ENCODE results near the gene CNDP2. TPM values are rescaled to one million over a fixed set of nuclear protein-coding genes. Genes with fewer than 3 reads are reported as not detected.

Gene CNDP2
- total and polyA plus RNA-seq, 3 donors from 2014 or later, result 72.0 to 84.5 (median 74.4) TPM

DNA sequence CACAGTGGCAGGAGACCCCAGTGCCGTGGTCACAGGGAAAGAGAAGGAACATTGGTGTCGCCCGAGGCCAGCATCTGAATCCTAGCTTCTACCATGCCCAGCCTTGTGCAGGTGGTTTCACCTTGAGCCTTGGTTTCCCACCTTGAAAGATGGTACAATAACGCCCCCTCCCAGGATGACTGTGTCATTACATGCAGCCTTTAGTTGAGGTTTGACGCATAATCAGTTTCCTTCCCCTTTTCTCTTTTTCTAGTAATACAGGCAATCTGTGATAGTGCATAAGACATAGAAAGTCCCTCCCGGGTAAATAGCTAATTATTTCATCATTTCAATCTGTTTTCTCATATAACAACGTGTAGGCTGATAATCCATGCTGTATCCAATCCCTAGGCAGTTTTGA, 71.7 kb downstream of the CNDP2 start:
- WGBS, 2 donors, result 80% methylated on average over 7 of the region's 7 CpGs
- TF ChIP-seq POLR2A (IDR thresholded peaks at IDR 0.05), result no peak
- TF ChIP-seq, protein P1, sequence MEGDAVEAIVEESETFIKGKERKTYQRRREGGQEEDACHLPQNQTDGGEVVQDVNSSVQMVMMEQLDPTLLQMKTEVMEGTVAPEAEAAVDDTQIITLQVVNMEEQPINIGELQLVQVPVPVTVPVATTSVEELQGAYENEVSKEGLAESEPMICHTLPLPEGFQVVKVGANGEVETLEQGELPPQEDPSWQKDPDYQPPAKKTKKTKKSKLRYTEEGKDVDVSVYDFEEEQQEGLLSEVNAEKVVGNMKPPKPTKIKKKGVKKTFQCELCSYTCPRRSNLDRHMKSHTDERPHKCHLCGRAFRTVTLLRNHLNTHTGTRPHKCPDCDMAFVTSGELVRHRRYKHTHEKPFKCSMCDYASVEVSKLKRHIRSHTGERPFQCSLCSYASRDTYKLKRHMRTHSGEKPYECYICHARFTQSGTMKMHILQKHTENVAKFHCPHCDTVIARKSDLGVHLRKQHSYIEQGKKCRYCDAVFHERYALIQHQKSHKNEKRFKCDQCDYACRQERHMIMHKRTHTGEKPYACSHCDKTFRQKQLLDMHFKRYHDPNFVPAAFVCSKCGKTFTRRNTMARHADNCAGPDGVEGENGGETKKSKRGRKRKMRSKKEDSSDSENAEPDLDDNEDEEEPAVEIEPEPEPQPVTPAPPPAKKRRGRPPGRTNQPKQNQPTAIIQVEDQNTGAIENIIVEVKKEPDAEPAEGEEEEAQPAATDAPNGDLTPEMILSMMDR (IDR thresholded peaks at IDR 0.05), result no peak
- intact Hi-C loops (cut with DNase I; ENCODE audit: low total_unique reads), result no loop called here
- Histone ChIP-seq H3K27ac (no peak overlapping the region), H3K4me3 (no peak overlapping the region), H3K27me3 (no peaks in the 10 kb centered on the region), H3K36me3 (ENCODE audit: low read depth, missing control alignments) (no peaks in the 10 kb centered on the region), H3K4me1 (no peaks in the 10 kb centered on the region), H3K9me3 (no peaks in the 10 kb centered on the region)
- DNase-seq, result no peak

GRCh38 chr18:74569401-74569800, 73.2 kb downstream of the CNDP2 start:
- Histone ChIP-seq H3K36me3 (ENCODE audit: low read depth, missing control alignments) (no peaks in the 10 kb centered on the region), H3K27ac (no peak overlapping the region), H3K4me3 (no peak overlapping the region), H3K9me3 (no peaks in the 10 kb centered on the region), H3K4me1 (no peaks in the 10 kb centered on the region), H3K27me3 (no peaks in the 10 kb centered on the region)
- TF ChIP-seq POLR2A (IDR thresholded peaks at IDR 0.05), result no peak
- TF ChIP-seq, protein P1 (IDR thresholded peaks at IDR 0.05), result no peak
- intact Hi-C loops (cut with DNase I; ENCODE audit: low total_unique reads), result no loop called here
- DNase-seq, result no peak
- WGBS, 2 donors, result 86 to 89% methylated on average over 4 of the region's 4 CpGs

GRCh38 chr18:74570266-74570665, 74.1 kb downstream of the CNDP2 start:
- H3K36me3 ChIP-seq (ENCODE audit: low read depth, missing control alignments), result no peaks in the 10 kb centered on the region
- no peaks in the 10 kb centered on the region for H3K27me3 ChIP-seq
- no peak for DNase-seq
- H3K4me1 ChIP-seq, result no peaks in the 10 kb centered on the region
- no peak overlapping the region for H3K27ac ChIP-seq
- no peaks in the 10 kb centered on the region for H3K9me3 ChIP-seq
- H3K4me3 ChIP-seq, result no peak overlapping the region
- intact Hi-C loops (cut with DNase I; ENCODE audit: low total_unique reads), result no loop called here
- 60 to 81% methylated on average over 4 of the region's 4 CpGs for WGBS, 2 donors
- TF ChIP-seq, protein P1 (IDR thresholded peaks at IDR 0.05), result no peak
- no peak for TF ChIP-seq POLR2A (IDR thresholded peaks at IDR 0.05)

DNA sequence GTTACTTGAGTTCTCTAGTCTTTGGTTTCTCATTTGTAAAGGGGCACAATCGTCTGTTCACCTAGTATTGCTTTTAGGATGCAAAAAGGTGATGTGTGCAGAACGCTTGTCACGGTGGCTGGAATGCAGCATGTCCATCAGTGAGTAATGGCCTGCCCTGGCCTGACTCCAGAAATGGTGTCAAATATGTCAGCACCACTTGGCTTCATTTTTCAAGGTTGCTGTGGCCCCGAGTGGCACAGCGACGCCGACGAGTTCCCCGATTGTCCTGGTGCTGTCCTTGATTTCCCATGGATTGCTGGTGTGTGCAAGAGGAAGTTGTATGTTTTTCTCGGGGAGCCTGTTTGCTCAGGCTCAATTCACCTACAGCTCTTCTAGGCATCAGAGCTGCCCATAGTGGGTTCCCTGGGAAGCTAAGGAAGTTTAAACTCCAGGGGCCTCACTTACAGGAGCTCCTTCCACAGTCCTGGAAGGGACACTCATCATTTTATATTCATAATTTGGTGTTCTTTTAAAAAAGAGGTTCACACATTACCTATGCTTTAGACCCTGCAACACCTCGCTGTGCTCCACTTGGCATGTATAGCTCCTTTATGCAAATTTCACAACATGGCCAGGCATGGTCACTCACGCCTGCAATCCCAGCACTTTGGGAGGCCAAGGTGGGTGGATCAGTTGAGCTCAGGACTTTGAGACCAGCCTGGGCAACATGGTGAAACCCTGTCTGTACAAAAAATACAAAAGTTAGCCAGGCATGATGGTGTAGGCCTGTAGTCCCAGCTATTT, 75.9 kb downstream of the CNDP2 start:
- H3K4me1 ChIP-seq, result no peaks in the 10 kb centered on the region
- no peak for TF ChIP-seq POLR2A (IDR thresholded peaks at IDR 0.05)
- TF ChIP-seq, protein P1 (IDR thresholded peaks at IDR 0.05), result no peak
- H3K27me3 ChIP-seq, result no peaks in the 10 kb centered on the region
- no peaks in the 10 kb centered on the region for H3K36me3 ChIP-seq (ENCODE audit: low read depth, missing control alignments)
- 83 to 85% methylated on average over 12 of the region's 12 CpGs for WGBS, 2 donors
- H3K9me3 ChIP-seq, result no peaks in the 10 kb centered on the region
- DNase-seq, result no peak
- intact Hi-C loops (cut with DNase I; ENCODE audit: low total_unique reads), result no loop called here
- H3K27ac ChIP-seq, result no peak overlapping the region
- H3K4me3 ChIP-seq, result no peak overlapping the region

- no peaks in the 10 kb centered on the region for H3K36me3 ChIP-seq (ENCODE audit: low read depth, missing control alignments)
- no peak for TF ChIP-seq POLR2A (IDR thresholded peaks at IDR 0.05)
- TF ChIP-seq, protein P1 (IDR thresholded peaks at IDR 0.05), result no peak
- no peak for DNase-seq
- H3K9me3 ChIP-seq, result no peaks in the 10 kb centered on the region
- intact Hi-C loops (cut with DNase I; ENCODE audit: low total_unique reads), result no loop called here
- H3K27ac ChIP-seq, result no peak overlapping the region
- no peak overlapping the region for H3K4me3 ChIP-seq
- H3K27me3 ChIP-seq, result no peaks in the 10 kb centered on the region
- no peaks in the 10 kb centered on the region for H3K4me1 ChIP-seq
Measured at GRCh38 chr18:74573053-74573452, 76.9 kb downstream of the CNDP2 start.
